Adipocyte (in vitro differentiated cells): Measurements from ENCODE around the gene MPC1.
"Not testable (repeated sequence)": the region's sequence is repeated elsewhere in the genome, so short reads cannot be mapped to it uniquely, and the experiment has no call there.

Source experiments
- DNase-seq: peaks from one replicate; pipeline ENCODE4 v3.0.0-alpha.2; 2015; ENCODE audit warnings: low read depth
- H3K27me3 ChIP-seq: replicated peaks from 2 replicates; pipeline ENCODE4 v1.7.0; 2013; ENCODE audit warnings: mild to moderate bottlenecking, low read length, moderate library complexity; ENCODE audit not compliant: control insufficient read depth, insufficient read depth
- H3K36me3 ChIP-seq: 2 replicates; pipeline ENCODE4 v1.7.0; 2013; ENCODE audit warnings: low read length, mild to moderate bottlenecking, moderate library complexity; ENCODE audit not compliant: control insufficient read depth, insufficient read depth, severe bottlenecking
- H3K4me1 ChIP-seq: 2 replicates; pipeline ENCODE4 v1.7.0; 2013; ENCODE audit warnings: mild to moderate bottlenecking, low read length, moderate library complexity; ENCODE audit not compliant: control insufficient read depth, insufficient read depth
- H3K4me3 ChIP-seq: 2 replicates; pipeline ENCODE4 v1.7.0; 2013; ENCODE audit warnings: mild to moderate bottlenecking, low read length, moderate library complexity
- H3K9ac ChIP-seq: 2 replicates; pipeline ENCODE4 v1.7.0; 2013; ENCODE audit warnings: mild to moderate bottlenecking, low read length, moderate library complexity
- H3K9me3 ChIP-seq: 2 replicates; pipeline ENCODE4 v1.7.0; 2013; ENCODE audit warnings: mild to moderate bottlenecking, low read length, moderate library complexity; ENCODE audit not compliant: control insufficient read depth

Gene MPC1

DNA sequence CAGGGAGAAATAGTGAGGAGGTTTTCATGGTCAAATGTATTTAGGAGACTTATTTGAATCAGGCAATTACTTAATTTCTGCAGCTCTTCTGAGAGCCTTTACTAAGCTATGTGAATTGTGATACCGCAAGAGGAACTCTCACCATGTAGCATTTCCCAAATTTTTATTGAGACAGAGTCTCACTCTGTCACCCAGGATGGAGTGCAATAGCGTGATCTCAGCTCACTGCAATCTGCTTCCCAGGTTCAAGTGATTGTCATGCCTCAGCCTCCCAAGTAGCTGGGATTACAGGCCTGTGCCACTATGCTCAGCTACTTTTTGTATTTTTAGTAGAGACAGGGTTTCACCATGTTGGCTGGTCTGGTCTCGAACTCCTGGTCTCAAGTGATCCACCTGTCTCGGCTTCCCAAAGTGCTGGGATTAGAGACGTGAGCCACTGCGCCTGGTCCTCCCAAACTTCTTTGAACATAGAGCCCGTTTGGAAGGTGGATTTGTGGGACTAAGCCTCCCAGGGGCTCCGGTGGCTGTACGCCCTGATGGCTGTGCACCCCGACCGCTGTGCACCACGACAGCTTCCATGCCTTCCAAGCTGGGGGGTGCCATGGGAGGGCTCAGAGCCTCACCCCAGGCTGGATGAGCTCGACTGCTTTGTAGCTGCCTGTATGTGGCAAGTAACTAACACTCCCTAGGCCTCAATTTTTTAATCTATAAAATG, 5.7 kb upstream of the MPC1 start:
- H3K4me1 ChIP-seq = peaks cover 27% of the 10 kb centered on the region
- DNase-seq = no peak
- no peak overlapping the region for H3K4me3 ChIP-seq
- H3K9ac ChIP-seq = peak overlapping the region; percentile 46
- H3K36me3 ChIP-seq = no peaks in the 10 kb centered on the region
- no peaks in the 10 kb centered on the region for H3K9me3 ChIP-seq
- peaks cover 8% of the 10 kb centered on the region for H3K27me3 ChIP-seq

DNA sequence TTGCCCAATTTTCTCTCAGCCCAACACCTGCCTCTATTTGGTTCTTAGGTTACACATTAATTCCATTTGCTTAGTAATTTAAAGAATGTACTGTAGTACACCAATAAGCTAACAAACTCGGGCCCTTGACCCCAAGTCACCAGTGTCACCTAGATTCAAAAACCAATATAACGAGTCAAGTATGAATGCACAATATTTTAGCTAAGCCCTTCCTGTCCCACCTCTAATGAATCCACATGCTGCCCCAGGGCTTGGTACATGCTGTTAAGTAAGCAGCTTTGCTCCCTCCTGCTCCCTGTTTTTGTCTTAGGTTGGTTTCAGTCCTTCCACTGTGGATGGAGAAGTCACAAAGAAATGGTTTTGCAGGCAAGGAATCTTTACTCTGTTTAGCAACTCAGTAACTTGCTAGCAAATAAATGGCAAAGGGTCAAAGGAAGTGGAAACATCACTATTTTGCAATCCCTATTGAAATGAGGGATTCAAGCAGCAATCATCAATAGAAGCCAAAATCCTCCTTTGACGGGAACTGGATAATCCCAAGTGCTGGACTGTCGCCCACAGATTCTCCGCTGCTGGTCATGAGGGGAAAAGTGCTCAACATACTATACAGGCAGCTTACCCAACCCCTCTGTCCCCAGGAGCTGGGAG, 5.0 kb upstream of the MPC1 start:
- no peak for DNase-seq
- peaks cover 27% of the 10 kb centered on the region for H3K4me1 ChIP-seq
- H3K9me3 ChIP-seq = no peaks in the 10 kb centered on the region
- H3K27me3 ChIP-seq = peaks cover 8% of the 10 kb centered on the region
- H3K9ac ChIP-seq = peak overlapping the region; percentile 46
- H3K36me3 ChIP-seq = no peaks in the 10 kb centered on the region
- H3K4me3 ChIP-seq = no peak overlapping the region

DNA sequence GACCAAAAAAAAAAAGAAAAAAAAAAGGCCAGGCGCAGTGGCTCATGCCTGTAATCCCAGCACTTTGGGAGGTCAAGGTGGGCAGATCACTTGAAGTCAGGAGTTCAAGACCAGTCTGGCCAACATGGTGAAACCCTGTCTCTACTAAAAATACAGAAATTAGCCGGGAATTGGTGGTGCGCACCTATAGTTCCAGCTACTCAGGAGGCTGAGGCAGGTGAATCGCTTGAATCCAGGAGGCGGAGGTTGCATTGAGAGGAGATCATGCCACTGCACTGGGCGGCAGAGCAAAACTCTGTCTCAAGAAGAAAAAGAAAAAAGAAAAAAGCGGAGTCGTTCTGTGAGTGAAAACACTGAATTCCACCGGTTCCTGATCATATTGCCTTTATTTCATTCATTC, 4.4 kb upstream of the MPC1 start:
- H3K4me3 ChIP-seq, DNase-seq, H3K27me3 ChIP-seq, H3K36me3 ChIP-seq, H3K9me3 ChIP-seq: not testable (repeated sequence)
- peak overlapping the region; percentile 29 for H3K9ac ChIP-seq
- peaks cover 27% of the 10 kb centered on the region for H3K4me1 ChIP-seq

DNA sequence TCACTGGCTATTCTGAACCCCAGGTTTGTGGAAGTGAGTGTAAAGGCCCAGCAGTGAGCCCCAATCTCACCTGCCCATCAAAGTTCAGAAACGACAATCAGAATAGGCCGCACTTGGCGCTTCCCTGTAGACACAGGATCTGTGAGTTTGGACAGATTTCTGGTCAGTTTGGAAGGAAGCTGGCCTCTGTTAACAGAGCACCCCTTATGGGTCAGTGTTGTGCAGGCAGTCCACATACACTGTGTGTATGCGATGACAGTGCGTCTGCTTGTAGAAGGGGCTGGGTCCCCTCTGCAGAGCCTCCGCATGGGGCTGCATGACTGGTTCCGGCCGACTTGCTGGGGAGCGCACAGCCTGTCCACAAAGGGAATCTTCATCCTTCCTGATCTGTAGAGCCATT, 3.4 kb upstream of the MPC1 start:
- H3K9ac ChIP-seq = no peak overlapping the region
- peaks cover 6% of the 10 kb centered on the region for H3K27me3 ChIP-seq
- DNase-seq = no peak
- H3K4me1 ChIP-seq = peaks cover 27% of the 10 kb centered on the region
- H3K4me3 ChIP-seq = no peak overlapping the region
- no peaks in the 10 kb centered on the region for H3K36me3 ChIP-seq
- H3K9me3 ChIP-seq = no peaks in the 10 kb centered on the region

DNA sequence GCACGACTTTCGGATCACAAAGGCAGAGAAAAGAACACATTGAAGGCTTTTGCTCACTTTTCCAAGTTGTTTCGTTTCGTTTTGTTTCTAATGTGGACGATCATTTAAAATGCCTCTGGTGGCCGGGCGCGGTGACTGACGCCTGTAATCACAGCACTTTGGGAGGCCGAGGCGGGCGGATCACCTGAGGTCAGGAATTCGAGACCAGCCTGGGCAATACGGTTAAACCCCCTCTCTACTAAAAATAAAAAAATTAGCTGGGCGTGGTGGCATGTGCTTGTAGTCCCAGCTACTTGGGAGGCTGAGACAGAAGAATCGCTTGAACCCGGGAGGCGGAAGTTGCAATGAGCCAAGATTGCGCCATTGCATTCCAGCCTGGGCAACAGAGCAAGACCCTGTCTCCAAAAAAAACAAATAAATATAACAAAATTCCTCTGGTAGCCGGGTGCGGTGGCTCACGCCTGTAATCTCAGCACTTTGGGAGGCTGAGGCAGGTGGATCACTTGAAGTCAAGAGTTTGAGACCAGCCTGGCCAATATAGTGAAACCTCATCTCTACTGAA, 1.1 kb upstream of the MPC1 start:
- DNase-seq, H3K36me3 ChIP-seq, H3K27me3 ChIP-seq, H3K9me3 ChIP-seq: not testable (repeated sequence)
- peak overlapping the region; percentile 87 for H3K9ac ChIP-seq
- H3K4me3 ChIP-seq = peak overlapping the region; percentile 94
- H3K4me1 ChIP-seq = peaks cover 35% of the 10 kb centered on the region

DNA sequence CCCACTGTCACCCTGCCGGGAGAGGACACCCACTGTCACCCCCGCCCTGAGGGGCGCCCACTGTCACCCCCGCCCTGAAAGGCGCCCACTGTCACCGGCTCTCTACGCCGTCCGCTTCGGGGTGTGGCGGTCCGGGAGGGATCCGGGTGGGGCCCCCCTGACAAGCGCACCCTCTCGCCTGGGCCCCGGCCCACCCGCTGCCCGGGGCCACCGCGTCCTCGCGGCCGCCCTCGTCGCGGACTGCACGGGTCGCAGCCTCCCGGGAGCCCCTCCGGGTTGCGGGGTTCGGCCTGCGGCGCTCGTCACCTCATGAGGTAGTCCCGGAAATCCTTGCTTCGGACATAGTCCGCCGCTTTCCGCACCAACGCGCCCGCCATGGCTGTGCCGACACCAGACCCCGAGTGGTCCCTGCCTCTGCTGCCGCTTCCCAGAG, 224 bp downstream of the MPC1 start:
- no peak for DNase-seq
- Histone ChIP-seq H3K27me3 (no peaks in the 10 kb centered on the region), H3K9me3 (no peaks in the 10 kb centered on the region), H3K4me1 (peaks cover 22% of the 10 kb centered on the region), H3K36me3 (no peaks in the 10 kb centered on the region), H3K4me3 (peak overlapping the region; percentile 94), H3K9ac (peak overlapping the region; percentile 87)

DNA sequence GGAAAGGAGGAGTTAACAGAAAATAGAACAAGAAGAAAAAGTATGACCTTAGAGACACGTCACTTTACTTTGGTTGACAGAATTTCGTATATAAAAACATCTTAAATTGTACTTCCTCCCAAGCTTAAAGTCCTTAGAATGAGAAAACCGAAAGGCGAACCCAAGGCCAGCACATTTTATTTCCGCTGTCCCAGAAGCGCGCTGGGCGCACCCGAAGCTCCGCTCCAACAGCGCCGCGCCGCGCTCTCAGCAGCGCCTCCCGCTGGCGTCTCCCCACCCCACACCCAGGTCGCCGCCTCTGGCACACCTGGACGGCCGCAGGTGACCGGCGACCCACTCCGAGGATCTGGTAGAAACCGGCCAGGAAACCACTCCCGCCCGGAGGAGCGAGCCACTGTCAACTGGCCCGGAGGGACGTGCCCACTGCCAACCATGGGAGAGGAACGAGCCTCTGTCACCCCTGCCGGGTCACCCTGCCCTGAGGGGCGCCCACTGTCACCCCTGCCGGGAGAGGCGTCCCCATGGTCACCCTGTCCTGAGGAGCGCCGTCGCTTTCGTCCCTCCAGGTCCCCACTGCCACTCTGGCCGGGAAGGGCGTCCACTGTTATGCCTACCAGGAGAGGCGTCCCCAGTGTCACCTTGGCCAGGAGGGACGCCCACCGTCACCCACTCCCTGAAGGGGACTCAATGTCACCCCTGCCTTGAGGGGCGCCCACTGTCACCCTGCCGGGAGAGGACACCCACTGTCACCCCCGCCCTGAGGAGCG, 824 bp downstream of the MPC1 start:
- peak; percentile 71 for DNase-seq
- peak overlapping the region; percentile 87 for H3K9ac ChIP-seq
- H3K4me3 ChIP-seq = peak overlapping the region; percentile 94
- H3K4me1 ChIP-seq = peaks cover 17% of the 10 kb centered on the region
- no peaks in the 10 kb centered on the region for H3K9me3 ChIP-seq
- no peaks in the 10 kb centered on the region for H3K27me3 ChIP-seq
- H3K36me3 ChIP-seq = no peaks in the 10 kb centered on the region

DNA sequence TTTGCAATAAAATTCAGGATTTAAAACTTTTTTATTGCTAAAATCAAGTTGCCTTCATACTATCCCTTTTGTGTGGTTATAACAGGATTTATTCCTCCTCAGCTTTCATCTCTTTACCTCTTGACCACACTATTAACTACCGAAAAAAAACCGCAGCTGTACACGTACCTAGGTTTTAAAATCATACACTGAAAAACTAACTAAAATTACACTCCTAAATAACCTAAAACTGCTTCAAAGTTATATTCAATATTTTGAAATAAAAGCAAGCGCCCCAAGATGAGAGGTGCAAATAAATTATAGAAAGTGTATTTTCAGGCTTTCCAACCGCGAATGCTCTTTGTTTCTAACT, 1.4 kb downstream of the MPC1 start:
- no peak for DNase-seq
- peaks cover 17% of the 10 kb centered on the region for H3K4me1 ChIP-seq
- H3K9me3 ChIP-seq = no peaks in the 10 kb centered on the region
- H3K9ac ChIP-seq = peak overlapping the region; percentile 87
- H3K27me3 ChIP-seq = no peaks in the 10 kb centered on the region
- no peaks in the 10 kb centered on the region for H3K36me3 ChIP-seq
- H3K4me3 ChIP-seq = peak overlapping the region; percentile 94

DNA sequence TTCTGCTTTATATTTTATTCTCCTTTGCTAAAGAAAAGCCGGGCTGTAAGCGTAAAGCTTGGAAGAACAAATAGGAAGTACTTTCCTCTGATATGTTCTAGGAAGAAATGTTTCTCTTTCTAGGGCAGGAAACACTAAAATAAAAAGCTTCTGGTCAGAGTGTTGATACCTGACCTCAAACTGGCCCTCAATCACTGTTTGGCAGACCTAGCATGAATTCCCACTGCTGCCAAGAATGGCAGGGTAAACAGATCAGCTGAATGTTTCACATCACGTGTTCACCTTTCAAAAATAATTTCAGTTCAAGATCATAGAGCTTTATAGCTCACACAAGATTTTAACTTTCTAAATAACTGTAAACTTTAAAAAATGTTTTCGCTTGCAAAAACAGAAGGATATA, 2.9 kb downstream of the MPC1 start:
- no peaks in the 10 kb centered on the region for H3K9me3 ChIP-seq
- no peaks in the 10 kb centered on the region for H3K36me3 ChIP-seq
- H3K9ac ChIP-seq = no peak overlapping the region
- DNase-seq = no peak
- no peaks in the 10 kb centered on the region for H3K27me3 ChIP-seq
- no peak overlapping the region for H3K4me3 ChIP-seq
- peaks cover 12% of the 10 kb centered on the region for H3K4me1 ChIP-seq

DNA sequence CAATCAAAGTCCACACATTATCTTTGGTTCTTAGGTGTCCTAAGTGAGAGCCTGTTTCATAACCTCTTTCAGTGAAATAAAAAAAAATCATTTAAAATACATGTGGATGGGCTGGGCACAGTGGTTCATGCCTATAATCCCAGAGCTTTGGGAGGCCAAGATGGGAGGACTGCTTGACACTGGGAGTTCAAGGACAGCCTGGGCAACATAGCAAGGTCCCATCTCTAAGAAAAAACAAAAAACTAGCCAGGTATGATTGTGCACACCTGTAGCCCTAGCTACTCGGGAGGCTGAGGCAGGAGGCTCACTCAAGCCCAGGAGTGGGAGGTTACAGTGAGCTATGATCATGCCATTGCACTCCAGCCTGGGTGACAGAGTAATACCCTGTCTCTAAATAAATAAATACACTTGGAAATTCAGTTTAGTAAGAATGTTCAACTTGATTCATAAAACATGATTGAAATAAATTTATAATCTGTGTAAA, 3.6 kb downstream of the MPC1 start:
- no peaks in the 10 kb centered on the region for H3K27me3 ChIP-seq
- DNase-seq = no peak
- peaks cover 9% of the 10 kb centered on the region for H3K4me1 ChIP-seq
- H3K4me3 ChIP-seq = no peak overlapping the region
- H3K9me3 ChIP-seq = no peaks in the 10 kb centered on the region
- no peak overlapping the region for H3K9ac ChIP-seq
- H3K36me3 ChIP-seq = no peaks in the 10 kb centered on the region

DNA sequence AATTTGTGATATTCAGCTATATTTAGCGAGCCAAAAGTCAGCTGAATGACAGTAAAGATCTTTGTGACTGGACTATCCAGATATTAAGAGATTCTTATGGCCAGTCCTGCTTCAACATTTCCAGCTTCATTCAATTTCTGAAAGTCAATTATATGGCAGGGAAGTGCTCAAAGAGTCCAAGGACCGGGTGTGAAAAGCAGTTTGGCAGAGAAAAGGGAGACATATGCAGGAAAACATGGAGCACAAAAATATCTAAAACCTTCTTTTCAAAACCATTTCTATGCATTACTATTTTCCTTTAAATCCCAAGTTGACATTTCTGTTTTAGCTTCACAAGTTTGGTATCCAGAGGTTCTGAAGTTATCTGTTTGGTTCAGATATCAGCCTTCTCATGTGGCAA, 5.0 kb downstream of the MPC1 start:
- Histone ChIP-seq H3K27me3 (no peaks in the 10 kb centered on the region), H3K36me3 (no peaks in the 10 kb centered on the region)
- DNase-seq = no peak

More for the DNA sequence above, 5.0 kb downstream of the MPC1 start:
- Histone ChIP-seq H3K9me3 (no peaks in the 10 kb centered on the region), H3K4me3 (no peak overlapping the region), H3K4me1 (peaks cover 8% of the 10 kb centered on the region), H3K9ac (no peak overlapping the region)
